HepG2 (cell line): ENCODE data around the gene APOM. TPM values are rescaled to one million over a fixed set of nuclear protein-coding genes. Genes with fewer than 3 reads are reported as not detected.

Source experiments
- ATF7-NPFF ChIP-seq: sonication (generic); formaldehyde crosslinking; IDR thresholded peaks from 2 replicates; pipeline ENCODE4 v1.8.1; 2023; ENCODE audit warnings: mild to moderate bottlenecking, low read depth, missing genetic modification reagents, moderate library complexity
- CBX1 ChIP-seq: IDR thresholded peaks from one replicate; pipeline ENCODE4 v1.6.1; 2016; ENCODE audit warnings: antibody characterized with exemption, low read depth
- GPN1 ChIP-seq: sonication (generic); formaldehyde crosslinking; IDR thresholded peaks from 2 replicates; pipeline ENCODE4 v1.5.1; 2020; ENCODE audit warnings: missing genetic modification reagents, borderline replicate concordance
- HMGXB4 ChIP-seq, 2 experiments: sonication (generic) in 1 of 2; formaldehyde crosslinking in 1 of 2; IDR thresholded peaks; 2 replicates each; pipeline versions ENCODE4 v1.4.0 to v1.6.1; 2018 to 2020; ENCODE audit warnings: missing genetic modification reagents in 2 of 2, borderline replicate concordance in 1 of 2, low read depth in 1 of 2, mild to moderate bottlenecking in 1 of 2, missing biosample characterization in 1 of 2
- HNRNPL ChIP-seq: fragments of 200-400 bp; formaldehyde crosslinking; IDR thresholded peaks from 2 replicates; pipeline ENCODE4 v1.6.1; 2017; ENCODE audit warnings: mild to moderate bottlenecking, low read depth, low read length
- MXD1 ChIP-seq: sonication (generic); formaldehyde crosslinking; IDR thresholded peaks from 2 replicates; pipeline ENCODE4 v1.4.0; 2020; ENCODE audit warnings: mild to moderate bottlenecking, missing genetic modification reagents
- PLRG1 ChIP-seq: fragments of 450-650 bp; conservative IDR thresholded peaks from 2 replicates; pipeline ENCODE4 v1.6.1; 2016
- RXRA ChIP-seq: sonication (generic); formaldehyde crosslinking; IDR thresholded peaks from 2 replicates; pipeline ENCODE4 v1.5.1; 2020; ENCODE audit warnings: missing genetic modification reagents
- SMAD3 ChIP-seq: sonication (generic); formaldehyde crosslinking; IDR thresholded peaks from 2 replicates; pipeline ENCODE4 v1.4.0; 2020; ENCODE audit warnings: missing genetic modification reagents
- TAF1 ChIP-seq: sonication (generic); formaldehyde crosslinking; IDR thresholded peaks from 2 replicates; pipeline ENCODE4 v1.4.0; 2020; ENCODE audit warnings: missing genetic modification reagents
- TMF1 ChIP-seq: sonication (generic); formaldehyde crosslinking; IDR thresholded peaks from 2 replicates; pipeline ENCODE4 v1.8.1; 2022; ENCODE audit warnings: low read depth, missing genetic modification reagents
- ZHX2 ChIP-seq, 2 experiments: sonication (generic) in 1 of 2; formaldehyde crosslinking in 1 of 2; IDR thresholded peaks; 2 replicates each; pipeline versions ENCODE4 v1.6.1 to v1.9.0; 2014 to 2022; ENCODE audit warnings: antibody characterized with exemption in 1 of 2, borderline replicate concordance in 1 of 2, inconsistent platforms in 1 of 2, low read depth in 1 of 2, missing genetic modification reagents in 1 of 2
- ZNF432 ChIP-seq: sonication (generic); formaldehyde crosslinking; IDR thresholded peaks from 2 replicates; pipeline ENCODE4 v1.5.0; 2020; ENCODE audit warnings: missing genetic modification reagents, mild to moderate bottlenecking, borderline replicate concordance
- ZNF550 ChIP-seq: sonication (generic); formaldehyde crosslinking; IDR thresholded peaks from 2 replicates; pipeline ENCODE4 v1.4.0; 2020; ENCODE audit warnings: mild to moderate bottlenecking, missing genetic modification reagents, borderline replicate concordance
- ZNF577 ChIP-seq: sonication (generic); formaldehyde crosslinking; IDR thresholded peaks from 2 replicates; pipeline ENCODE4 v1.4.0; 2020; ENCODE audit warnings: mild to moderate bottlenecking, low read depth, missing genetic modification reagents, borderline replicate concordance
- ZNF761 ChIP-seq: sonication (generic); formaldehyde crosslinking; conservative IDR thresholded peaks from 2 replicates; pipeline ENCODE4 v1.4.0; 2020; ENCODE audit warnings: mild to moderate bottlenecking, missing genetic modification reagents
- polyA plus RNA-seq, 8 experiments: library from polyadenylated mRNA; depleted of rRNA in 3 of 8; stranded (reverse) in 7 of 8; unstranded in 1 of 8; fragments of >200 nt; fragmentation: Illumina TruSeq in 4 of 8; extraction: Trizol in 4 of 8; gene quantifications; 2 replicates each; pipeline versions ENCODE4 v1.2.1 to v1.2.3, GENCODE V29; 2011 to 2016; ENCODE audit warnings: low read depth in 4 of 8, missing spikeins in 1 of 8, mixed read lengths in 1 of 8; ENCODE audit not compliant: insufficient read depth in 1 of 8
- total RNA-seq, 5 experiments: library from RNA; depleted of rRNA; stranded (reverse); fragments of >200 nt; fragmentation: Illumina TruSeq; extraction: Trizol; gene quantifications; 2 replicates each; pipeline ENCODE4 v1.2.3, GENCODE V29; 2016; ENCODE audit warnings: low read depth in 1 of 5
- TF ChIP-seq, protein P1 (sequence below): IDR thresholded peaks from 2 replicates; pipeline ENCODE4 v1.6.1; 2016; ENCODE audit warnings: missing compliant biosample characterization, missing genetic modification reagents, borderline replicate concordance
- TF ChIP-seq, protein P2 (sequence below): sonication (generic); formaldehyde crosslinking; IDR thresholded peaks from 2 replicates; pipeline ENCODE4 v1.8.1; 2023; ENCODE audit warnings: missing genetic modification reagents, mild to moderate bottlenecking, borderline replicate concordance

The APOM gene
- total and polyA plus RNA-seq, 2 of the 13 experiments (the other 11 are each of a cell fraction or from before 2014, with no cell fraction given), result 98.2 to 1,140 TPM

GRCh38 chr6:31619805-31620585, 35.7 kb upstream of the APOM start (continued):
- TF ChIP-seq MXD1 (CRISPR knock-in tag) (no peak), GPN1 (CRISPR knock-in tag) (no peak), SMAD3 (CRISPR knock-in tag) (no peak), ZNF550 (CRISPR knock-in tag) (no peak), ATF7-NPFF (CRISPR knock-in tag) (peak; percentile 84; the same call in 1 of the 2 replicates), ZNF432 (CRISPR knock-in tag) (no peak), HMGXB4 (CRISPR knock-in tag; IDR thresholded peaks at IDR 0.05; ENCODE audit: borderline replicate concordance in 1 of 2, low read depth in 1 of 2) (no peak; a peak in 1 of 4 replicates), TAF1 (no peak; the same call in 1 of the 2 replicates), RXRA (CRISPR knock-in tag) (peak; percentile 65), ZNF761 (0 out of 2 replicates have a peak, but pooled peaks have one; percentile 19), ZHX2 (IDR thresholded peaks at IDR 0.05; ENCODE audit: low read depth) (peak; percentile 90), ZHX2 (CRISPR knock-in tag; IDR thresholded peaks at IDR 0.05; ENCODE audit: borderline replicate concordance) (peak; percentile 80; the same call in 1 of the 2 replicates), HNRNPL (0 out of 2 replicates have a peak, but pooled peaks have one; percentile 31), ZNF577 (CRISPR knock-in tag) (no peak), PLRG1 (no peak), CBX1 (no peak), TMF1 (peak; percentile 88)
- TF ChIP-seq, protein P1, sequence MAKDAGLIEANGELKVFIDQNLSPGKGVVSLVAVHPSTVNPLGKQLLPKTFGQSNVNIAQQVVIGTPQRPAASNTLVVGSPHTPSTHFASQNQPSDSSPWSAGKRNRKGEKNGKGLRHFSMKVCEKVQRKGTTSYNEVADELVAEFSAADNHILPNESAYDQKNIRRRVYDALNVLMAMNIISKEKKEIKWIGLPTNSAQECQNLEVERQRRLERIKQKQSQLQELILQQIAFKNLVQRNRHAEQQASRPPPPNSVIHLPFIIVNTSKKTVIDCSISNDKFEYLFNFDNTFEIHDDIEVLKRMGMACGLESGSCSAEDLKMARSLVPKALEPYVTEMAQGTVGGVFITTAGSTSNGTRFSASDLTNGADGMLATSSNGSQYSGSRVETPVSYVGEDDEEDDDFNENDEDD (CRISPR knock-in tag), result peak; percentile 97
- TF ChIP-seq, protein P2, sequence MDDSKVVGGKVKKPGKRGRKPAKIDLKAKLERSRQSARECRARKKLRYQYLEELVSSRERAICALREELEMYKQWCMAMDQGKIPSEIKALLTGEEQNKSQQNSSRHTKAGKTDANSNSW, result no peak
